H1 (cell line): ENCODE results near the gene TRIM7. TPM values are rescaled to one million over a fixed set of nuclear protein-coding genes. Genes with fewer than 3 reads are reported as not detected.

ENCODE experiments used
- CTCF ChIA-PET: fragments of 300-600 bp; sonication (Branson Sonifier 250); formaldehyde crosslinking; loops from one replicate; lab custom pipeline; 2021; ENCODE audit not compliant: partially characterized antibody; lab: Charles Lee
- POLR2A ChIA-PET: fragments of 300-600 bp; sonication (Branson Sonifier 250); formaldehyde crosslinking; loops from one replicate; lab custom pipeline; 2021; ENCODE audit warnings: inconsistent platforms; ENCODE audit not compliant: partially characterized antibody; lab: Charles Lee
- DNase-seq, 2 experiments: peaks; one replicate each; pipeline versions ENCODE4 v3.0.0 to v3.0.0-alpha.2; 2010 to 2022; ENCODE audit warnings: low spot score in 2 of 2, low read depth in 1 of 2, mixed read lengths in 1 of 2
- FAIRE-seq: peaks from 2 replicates; lab custom pipeline; 2011; peaks lifted over from hg19 to GRCh38; lab: Jason Lieb, UNC
- H2AFZ ChIP-seq: 2 replicates; pipeline ENCODE4 v1.8.1; 2012; ENCODE audit warnings: low read length, inconsistent platforms
- H2AK5ac ChIP-seq: 2 replicates; pipeline ENCODE4 v1.6.1; 2013; ENCODE audit warnings: low read depth, low read length
- H2BK120ac ChIP-seq: replicated peaks from 2 replicates; pipeline ENCODE3; 2013; ENCODE audit warnings: low read depth, low read length, inconsistent platforms
- H2BK12ac ChIP-seq: 2 replicates; pipeline ENCODE4 v1.6.1; 2013; ENCODE audit warnings: low read depth, low read length
- H2BK15ac ChIP-seq: 2 replicates; pipeline ENCODE4 v1.6.1; 2013; ENCODE audit warnings: low read length
- H2BK20ac ChIP-seq: 2 replicates; pipeline ENCODE4 v1.6.1; 2013; ENCODE audit warnings: low read length
- H2BK5ac ChIP-seq: 2 replicates; pipeline ENCODE4 v1.6.1; 2013; ENCODE audit warnings: low read depth, low read length
- H3K14ac ChIP-seq: 2 replicates; pipeline ENCODE4 v1.6.1; 2013; ENCODE audit warnings: inconsistent platforms; ENCODE audit not compliant: insufficient read length
- H3K18ac ChIP-seq: 2 replicates; pipeline ENCODE4 v1.6.1; 2013; ENCODE audit warnings: low read length; ENCODE audit errors: extremely low read depth
- H3K23ac ChIP-seq: 2 replicates; pipeline ENCODE4 v1.6.1; 2013; ENCODE audit warnings: inconsistent platforms; ENCODE audit not compliant: insufficient read length
- H3K23me2 ChIP-seq: 2 replicates; pipeline ENCODE4 v1.6.1; 2013; ENCODE audit warnings: low read depth, low read length
- H3K27ac ChIP-seq: 2 replicates; pipeline ENCODE4 v1.6.1; 2011; ENCODE audit warnings: low read depth, low read length, inconsistent platforms
- H3K27me3 ChIP-seq, 4 experiments: replicated peaks in 1 of 4; 1 replicate in 1 of 4; 2 replicates in 3 of 4; pipeline versions ENCODE4 v1.6.1 to v1.8.1; 2011 to 2013; ENCODE audit warnings: low read length in 3 of 4, mild to moderate bottlenecking in 3 of 4, inconsistent platforms in 2 of 4, mixed read lengths in 2 of 4, moderate library complexity in 1 of 4; ENCODE audit not compliant: control insufficient read depth in 3 of 4, insufficient read depth in 3 of 4; ENCODE audit errors: extremely low read depth in 1 of 4
- H3K36me3 ChIP-seq, 4 experiments: 2 replicates each; pipeline versions ENCODE4 v1.6.1 to v1.8.1; 2011 to 2013; ENCODE audit warnings: mild to moderate bottlenecking in 4 of 4, low read length in 3 of 4, moderate library complexity in 2 of 4, control low read depth in 1 of 4, inconsistent platforms in 1 of 4; ENCODE audit not compliant: insufficient read depth in 4 of 4, control insufficient read depth in 2 of 4
- H3K4ac ChIP-seq: replicated peaks from 2 replicates; pipeline ENCODE3; 2013; ENCODE audit warnings: low read length, low read depth, mixed read lengths, inconsistent platforms; ENCODE audit not compliant: insufficient read length
- H3K4me1 ChIP-seq, 4 experiments: replicated peaks in 1 of 4; 1 replicate in 1 of 4; 2 replicates in 3 of 4; pipeline versions ENCODE4 v1.6.1 to v1.8.1; 2011 to 2013; ENCODE audit warnings: low read length in 3 of 4, inconsistent platforms in 2 of 4, mixed read lengths in 1 of 4; ENCODE audit not compliant: insufficient read depth in 4 of 4, control insufficient read depth in 3 of 4
- H3K4me2 ChIP-seq, 2 experiments: 2 replicates each; pipeline versions ENCODE4 v1.6.1 to v1.8.1; 2011 to 2013; ENCODE audit warnings: low read depth in 2 of 2, low read length in 2 of 2, control low read depth in 1 of 2, inconsistent platforms in 1 of 2, mild to moderate bottlenecking in 1 of 2; ENCODE audit not compliant: insufficient read depth in 1 of 2
- H3K4me3 ChIP-seq, 4 experiments: fragments of 200-600, 300-600 bp in 1 of 4; sonication (generic), shearing (Covaris generic), sonication (Bioruptor Twin) in 1 of 4; 2 replicates each; pipeline versions ENCODE4 v1.5.1 to v1.8.1; 2011 to 2016; ENCODE audit warnings: low read length in 4 of 4, low read depth in 3 of 4, control low read depth in 2 of 4, inconsistent platforms in 2 of 4, mild to moderate bottlenecking in 2 of 4, mixed read lengths in 1 of 4, moderate library complexity in 1 of 4; ENCODE audit not compliant: insufficient read depth in 2 of 4; ENCODE audit errors: extremely low read depth in 1 of 4
- H3K56ac ChIP-seq: replicated peaks from 2 replicates; pipeline ENCODE3; 2013; ENCODE audit warnings: low read depth, mild to moderate bottlenecking, mixed read lengths, low read length, inconsistent platforms; ENCODE audit not compliant: insufficient read length
- H3K79me1 ChIP-seq: 2 replicates; pipeline ENCODE4 v1.6.1; 2013; ENCODE audit warnings: low read depth, low read length, control low read depth
- H3K79me2 ChIP-seq, 2 experiments: 2 replicates each; pipeline versions ENCODE4 v1.6.1 to v1.8.1; 2012 to 2013; ENCODE audit warnings: low read length in 2 of 2, mild to moderate bottlenecking in 2 of 2, inconsistent platforms in 1 of 2; ENCODE audit not compliant: insufficient read depth in 2 of 2, control insufficient read depth in 1 of 2
- H3K9ac ChIP-seq, 4 experiments: replicated peaks in 1 of 4; 1 replicate in 1 of 4; 2 replicates in 3 of 4; pipeline versions ENCODE4 v1.6.1 to v1.8.1; 2011 to 2013; ENCODE audit warnings: low read depth in 3 of 4, low read length in 3 of 4, control low read depth in 2 of 4, mild to moderate bottlenecking in 2 of 4, moderate library complexity in 2 of 4, inconsistent platforms in 1 of 4; ENCODE audit errors: extremely low read depth in 1 of 4
- H3K9me3 ChIP-seq, 2 experiments: 2 replicates each; pipeline versions ENCODE4 v1.6.1 to v1.8.1; 2012 to 2013; ENCODE audit warnings: mild to moderate bottlenecking in 2 of 2, moderate library complexity in 2 of 2, control low read depth in 1 of 2, inconsistent platforms in 1 of 2, low read depth in 1 of 2, low read length in 1 of 2, mixed read lengths in 1 of 2; ENCODE audit not compliant: insufficient read depth in 2 of 2
- H4K20me1 ChIP-seq, 2 experiments: replicated peaks in 1 of 2; 2 replicates each; pipeline versions ENCODE3 to v1.8.1; 2011 to 2013; ENCODE audit warnings: inconsistent platforms in 2 of 2, low read length in 2 of 2, mild to moderate bottlenecking in 1 of 2; ENCODE audit not compliant: insufficient read depth in 2 of 2, control insufficient read depth in 1 of 2
- H4K5ac ChIP-seq: 2 replicates; pipeline ENCODE4 v1.6.1; 2013; ENCODE audit warnings: low read length, low read depth, mixed read lengths, inconsistent platforms; ENCODE audit not compliant: insufficient read length
- H4K8ac ChIP-seq: 2 replicates; pipeline ENCODE4 v1.8.0; 2013; ENCODE audit warnings: mild to moderate bottlenecking, moderate library complexity, low read length, inconsistent platforms; ENCODE audit not compliant: insufficient read depth; ENCODE audit errors: extremely low read depth
- H4K91ac ChIP-seq: replicated peaks from 2 replicates; pipeline ENCODE3; 2013; ENCODE audit warnings: low read length, mixed read lengths, inconsistent platforms; ENCODE audit not compliant: insufficient read length
- BCL11A ChIP-seq, 2 experiments: IDR thresholded peaks; one replicate each; pipeline ENCODE4 v1.6.1; 2011; ENCODE audit warnings: low read depth in 2 of 2, low read length in 2 of 2, mild to moderate bottlenecking in 2 of 2
- BRCA1 ChIP-seq: IDR thresholded peaks from 2 replicates; pipeline ENCODE4 v1.6.1; 2012; ENCODE audit warnings: low read depth, low read length, improper control_type of control experiment
- EGR1 ChIP-seq: IDR thresholded peaks from 2 replicates; pipeline ENCODE4 v1.6.1; 2011; ENCODE audit warnings: low read depth, low read length, borderline replicate concordance
- EZH2 ChIP-seq: fragments of 200-600 bp; sonication (generic); IDR thresholded peaks from 2 replicates; pipeline ENCODE4 v1.7.1; 2012; ENCODE audit warnings: low read depth, mild to moderate bottlenecking, moderate library complexity, low read length, inconsistent platforms; ENCODE audit not compliant: severe bottlenecking
- GABPA ChIP-seq: IDR thresholded peaks from 2 replicates; pipeline ENCODE4 v1.6.1; 2011; ENCODE audit warnings: mild to moderate bottlenecking, low read length, moderate library complexity, borderline replicate concordance; ENCODE audit not compliant: insufficient read depth
- KDM1A ChIP-seq: fragments of 200-600, 300-600 bp; sonication (generic); IDR thresholded peaks from 2 replicates; pipeline ENCODE4 v1.7.1; 2016; ENCODE audit warnings: mild to moderate bottlenecking, low read length, borderline replicate concordance
- RFX5 ChIP-seq: IDR thresholded peaks from 2 replicates; pipeline ENCODE4 v1.6.1; 2011; ENCODE audit warnings: low read depth, low read length, improper control_type of control experiment, borderline replicate concordance
- RNF2 ChIP-seq: fragments of 200-900, 300-1000 bp; sonication (generic); IDR thresholded peaks from 2 replicates; pipeline ENCODE4 v1.7.1; 2016; ENCODE audit warnings: borderline replicate concordance, low read depth, mild to moderate bottlenecking, antibody characterized with exemption, low read length; ENCODE audit not compliant: poor library complexity, severe bottlenecking; ENCODE audit errors: missing control alignments
- TAF7 ChIP-seq: optimal IDR thresholded peaks from 2 replicates; pipeline ENCODE3; 2011; ENCODE audit warnings: low read depth, mild to moderate bottlenecking, inconsistent platforms, low read length, moderate library complexity, borderline replicate concordance
- WGBS, 2 experiments: shearing (Covaris generic) in 1 of 2; methylation state at CpG; one replicate each; pipeline versions ENCODE4 v1.1.6 to v1.1.7; 2013 to 2015; ENCODE audit warnings: low lambda C conversion rate in 2 of 2, mixed read lengths in 2 of 2, inconsistent platforms in 1 of 2, low coverage in 1 of 2, missing lambda C conversion rate in 1 of 2; ENCODE audit not compliant: insufficient replicate concordance in 2 of 2, insufficient coverage in 1 of 2, insufficient read length in 1 of 2; ENCODE audit errors: extremely low coverage in 1 of 2, missing lambda C conversion rate in 1 of 2; 5-methylcytosine and 5-hydroxymethylcytosine counted together
- polyA plus RNA-seq, 7 experiments: library from polyadenylated mRNA; depleted of rRNA in 3 of 7; stranded (reverse) in 5 of 7; unstranded in 2 of 7; fragments of >200 nt in 5 of 7; fragments of 200-250 nt in 2 of 7; gene quantifications; 1 replicate in 5 of 7; 2 replicates in 1 of 7; 4 replicates in 1 of 7; pipeline versions ENCODE4 v1.2.1 to v1.2.3, GENCODE V29; 2011 to 2013; ENCODE audit warnings: missing spikeins in 2 of 7, mixed read lengths in 2 of 7
- total RNA-seq: library from RNA; stranded (reverse); fragmentation: NEBNext Ultra II Directional; extraction: Animal tissue kit (Norgen Biotek cat#: 25700); gene quantifications from 2 replicates; pipeline ENCODE4 v1.2.1, GENCODE V29; 2021
- TF ChIP-seq, protein P1 (sequence below): IDR thresholded peaks from 2 replicates; pipeline ENCODE4 v1.6.1; 2011; ENCODE audit warnings: low read length, improper control_type of control experiment

Gene TRIM7
- total and polyA plus RNA-seq, 2 of the 8 experiments (the other 6 are each of a cell fraction or from before 2014, with no cell fraction given): 0.36 to 0.47 TPM

DNA sequence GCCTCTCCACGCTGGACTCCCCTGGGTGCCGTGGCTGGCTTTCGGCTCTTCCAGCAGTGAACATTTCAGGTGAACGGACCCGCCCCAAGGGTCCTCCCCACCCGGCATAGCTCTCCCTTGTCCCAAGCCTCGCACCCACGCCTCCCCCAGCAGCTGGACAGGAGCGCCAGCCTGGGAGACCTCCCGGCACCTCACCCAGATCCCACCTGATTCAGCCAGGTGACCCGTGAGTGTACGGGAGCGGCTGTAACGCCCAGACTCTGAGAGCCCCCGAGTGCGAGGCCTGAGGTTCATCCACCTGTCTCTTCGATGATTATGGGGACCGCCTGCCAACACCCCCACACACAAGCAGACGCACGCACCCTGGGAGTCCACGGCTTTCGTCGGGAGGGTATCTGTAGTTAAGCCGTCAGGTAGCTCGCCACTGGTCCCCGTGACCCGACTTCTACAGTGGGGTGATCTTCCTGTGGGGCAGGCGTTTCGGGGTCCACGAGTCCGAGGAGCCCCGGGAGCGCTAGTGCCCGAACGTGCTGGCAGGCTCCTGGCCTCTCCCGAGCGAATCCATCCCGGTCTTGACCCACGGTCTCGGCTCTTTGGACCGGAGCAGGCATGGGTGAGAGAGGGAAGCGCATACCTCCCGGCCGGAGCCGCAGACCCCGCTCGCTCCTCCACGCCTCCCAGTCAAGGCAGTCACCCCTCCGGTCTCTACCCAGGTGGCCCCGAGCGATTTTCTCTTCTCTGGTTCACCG is 14.9 kb downstream of the TRIM7 start:
- Histone ChIP-seq H2BK12ac (no peak overlapping the region), H3K4me1 (peaks cover 0 to 11% (median 4%) of the 10 kb centered on the region in 4 experiments; a peak in 5 of 7 replicates), H3K9me3 (no peaks in the 10 kb centered on the region), H4K8ac (no peak overlapping the region), H3K18ac (no peak overlapping the region), H2BK15ac (no peak overlapping the region), H4K20me1 (peaks cover 4% of the 10 kb centered on the region in 2 experiments), H2AK5ac (no peak overlapping the region), H2BK120ac (no peak overlapping the region), H3K4me2 (peak overlapping the region; percentile 94 to 96), H3K23me2 (peaks cover 36% of the 10 kb centered on the region), H3K4ac (no peak overlapping the region), H3K56ac (peak overlapping the region; percentile 4), H3K23ac (no peak overlapping the region), H4K5ac (no peak overlapping the region), H3K79me1 (no peaks in the 10 kb centered on the region), H3K14ac (no peak overlapping the region), H4K91ac (no peak overlapping the region), H3K36me3 (no peaks in the 10 kb centered on the region), H3K27ac (no peak overlapping the region), H2AFZ (no peak overlapping the region), H3K9ac (no peak overlapping the region), H3K79me2 (no peaks in the 10 kb centered on the region), H3K27me3 (peaks cover 15 to 34% (median 23%) of the 10 kb centered on the region in 4 experiments; a peak in 6 of 7 replicates), H3K4me3 (peak overlapping the region; percentile 62 to 90 (median 78)), H2BK5ac (no peak overlapping the region), H2BK20ac (no peak overlapping the region)
- FAIRE-seq (no peak), DNase-seq (no peak)
- POLR2A ChIA-PET: interaction anchor here (0.7 to 11.9 kb wide), 10 partner anchors 9 to 91 kb away, joined by 3 to 90 read pairs (median 4); partner anchors contain the start of genes RACK1 and TRIM7
- WGBS, 2 experiments: 6% methylated on average over 36 of the region's 52 CpGs; no CpG with 5 or more reads in 1 of the 2 experiments
- CTCF ChIA-PET: interaction anchor here (0.6 to 12.3 kb wide), 8 partner anchors 9 to 37 kb away, joined by 3 to 197 read pairs (median 4); partner anchors contain the start of gene TRIM7
- TF ChIP-seq RFX5 (no peak), EGR1 (no peak), EZH2 (peak; percentile 88), GABPA (no peak), KDM1A (no peak), RNF2 (peak; percentile 10), BRCA1 (no peak), BCL11A (IDR thresholded peaks at IDR 0.05; ENCODE audit: low read depth in 2 of 2, low read length in 2 of 2) (no peak), TAF7 (no peak)
- TF ChIP-seq, protein P1, sequence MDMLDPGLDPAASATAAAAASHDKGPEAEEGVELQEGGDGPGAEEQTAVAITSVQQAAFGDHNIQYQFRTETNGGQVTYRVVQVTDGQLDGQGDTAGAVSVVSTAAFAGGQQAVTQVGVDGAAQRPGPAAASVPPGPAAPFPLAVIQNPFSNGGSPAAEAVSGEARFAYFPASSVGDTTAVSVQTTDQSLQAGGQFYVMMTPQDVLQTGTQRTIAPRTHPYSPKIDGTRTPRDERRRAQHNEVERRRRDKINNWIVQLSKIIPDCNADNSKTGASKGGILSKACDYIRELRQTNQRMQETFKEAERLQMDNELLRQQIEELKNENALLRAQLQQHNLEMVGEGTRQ: no peak
